Glutamatergic neuron (in vitro differentiated cells): ENCODE results near the gene TNKS2. TPM values are rescaled to one million over a fixed set of nuclear protein-coding genes. Genes with fewer than 3 reads are reported as not detected.

ENCODE experiments used
- DNase-seq: peaks from one replicate; pipeline ENCODE4 v3.0.0; 2022
- H3K27ac Mint-ChIP-seq: one replicate; pipeline ENCODE4 v1.8.0; 2020; ENCODE audit warnings: mild to moderate bottlenecking, mixed read lengths, inconsistent platforms; ENCODE audit not compliant: unreplicated experiment
- H3K27me3 Mint-ChIP-seq: one replicate; pipeline ENCODE4 v1.8.0; 2020; ENCODE audit warnings: mild to moderate bottlenecking, moderate library complexity, mixed read lengths, inconsistent platforms; ENCODE audit not compliant: unreplicated experiment
- H3K36me3 Mint-ChIP-seq: one replicate; pipeline ENCODE4 v1.8.0; 2020; ENCODE audit warnings: mild to moderate bottlenecking, mixed read lengths, inconsistent platforms; ENCODE audit not compliant: unreplicated experiment
- H3K4me1 Mint-ChIP-seq: one replicate; pipeline ENCODE4 v1.8.0; 2020; ENCODE audit warnings: mild to moderate bottlenecking, low read depth, mixed read lengths, inconsistent platforms; ENCODE audit not compliant: unreplicated experiment
- H3K4me3 Mint-ChIP-seq: one replicate; pipeline ENCODE4 v1.8.0; 2020; ENCODE audit warnings: mild to moderate bottlenecking, mixed read lengths, inconsistent platforms; ENCODE audit not compliant: unreplicated experiment
- H3K9me3 Mint-ChIP-seq: one replicate; pipeline ENCODE4 v1.8.0; 2020; ENCODE audit warnings: mild to moderate bottlenecking, moderate library complexity, mixed read lengths, inconsistent platforms; ENCODE audit not compliant: unreplicated experiment
- CTCF ChIP-seq: fragments of 200-600 bp; sonication (generic); IDR thresholded peaks from one replicate; pipeline ENCODE4 v1.5.0; 2021; ENCODE audit not compliant: partially characterized antibody, unreplicated experiment
- total RNA-seq: library from RNA; stranded (reverse); fragmentation: NEBNext Ultra II Directional; extraction: Animal tissue kit (Norgen Biotek cat#: 25700); gene quantifications from one replicate; pipeline ENCODE4 v1.2.1, GENCODE V29; 2021; ENCODE audit not compliant: unreplicated experiment

Gene TNKS2
- total RNA-seq, 1 donor from 2014 or later = 60.4 TPM

- TF ChIP-seq CTCF = no peak
- Mint-ChIP-seq H3K27ac (no peak overlapping the region), H3K36me3 (no peaks in the 10 kb centered on the region), H3K4me1 (no peaks in the 10 kb centered on the region), H3K4me3 (no peak overlapping the region), H3K9me3 (no peaks in the 10 kb centered on the region), H3K27me3 (no peaks in the 10 kb centered on the region)
- DNase-seq = no peak
Measured at GRCh38 chr10:91778485-91778884, 19.7 kb upstream of the TNKS2 start.

- DNase-seq = no peak
- TF ChIP-seq CTCF = no peak
- Mint-ChIP-seq H3K27me3 (no peaks in the 10 kb centered on the region), H3K27ac (no peak overlapping the region), H3K4me3 (no peak overlapping the region), H3K36me3 (no peaks in the 10 kb centered on the region), H3K9me3 (no peaks in the 10 kb centered on the region), H3K4me1 (no peaks in the 10 kb centered on the region)
Measured at GRCh38 chr10:91779011-91779605, 19.1 kb upstream of the TNKS2 start.

- Mint-ChIP-seq H3K27me3 (no peaks in the 10 kb centered on the region), H3K27ac (no peak overlapping the region), H3K9me3 (no peaks in the 10 kb centered on the region), H3K36me3 (no peaks in the 10 kb centered on the region), H3K4me3 (no peak overlapping the region), H3K4me1 (no peaks in the 10 kb centered on the region)
- no peak for TF ChIP-seq CTCF
- DNase-seq = no peak
Measured at GRCh38 chr10:91782539-91782938, 15.7 kb upstream of the TNKS2 start.

GRCh38 chr10:91785830-91786229 lies 12.4 kb upstream of the TNKS2 start:
- no peak for TF ChIP-seq CTCF
- Mint-ChIP-seq H3K27ac (no peak overlapping the region), H3K9me3 (no peaks in the 10 kb centered on the region), H3K4me3 (no peak overlapping the region), H3K27me3 (no peaks in the 10 kb centered on the region), H3K4me1 (no peaks in the 10 kb centered on the region), H3K36me3 (no peaks in the 10 kb centered on the region)
- no peak for DNase-seq

- no peak for TF ChIP-seq CTCF
- no peaks in the 10 kb centered on the region for H3K36me3 Mint-ChIP-seq
- no peak overlapping the region for H3K27ac Mint-ChIP-seq
- H3K4me1 Mint-ChIP-seq = no peaks in the 10 kb centered on the region
- no peaks in the 10 kb centered on the region for H3K27me3 Mint-ChIP-seq
- H3K4me3 Mint-ChIP-seq = no peak overlapping the region
- no peaks in the 10 kb centered on the region for H3K9me3 Mint-ChIP-seq
- no peak for DNase-seq
Measured at GRCh38 chr10:91787258-91787657, 11.0 kb upstream of the TNKS2 start.
